AG04449 (cell line): ENCODE measurements around the gene ACE.

Experiments
- CTCF ChIA-PET: fragments of 350-600 bp; formaldehyde crosslinking; extraction: SDS; loops from one replicate; lab custom pipeline; 2021; ENCODE audit warnings: antibody characterized with exemption; lab: Yijun Ruan, JAX
- POLR2A ChIA-PET: fragments of 400-600, 350-600 bp; formaldehyde crosslinking; extraction: SDS; loops from one replicate; lab custom pipeline; 2020; ENCODE audit warnings: antibody characterized with exemption, inconsistent platforms; lab: Yijun Ruan, JAX
- DNase-seq: peaks from one replicate; pipeline ENCODE4 v3.0.0-alpha.2; 2010; ENCODE audit warnings: low read depth, low spot score
- H3K4me3 ChIP-seq: 2 replicates; pipeline ENCODE4 v1.5.1; 2011; ENCODE audit warnings: low read depth, mild to moderate bottlenecking, control low read depth, low read length
- CTCF ChIP-seq: IDR thresholded peaks from one replicate; pipeline ENCODE4 v1.5.1; 2011; ENCODE audit warnings: mild to moderate bottlenecking, moderate library complexity, low read length, control low read depth, inconsistent platforms; ENCODE audit not compliant: insufficient read depth; ENCODE audit errors: missing control alignments

The ACE gene

GRCh38 chr17:63534078-63534570 is 57.3 kb downstream of the ACE start:
- no peak overlapping the region for H3K4me3 ChIP-seq
- ChIA-PET POLR2A (no interaction called here), CTCF (no interaction called here)
- TF ChIP-seq CTCF, result no peak
- DNase-seq, result no peak

GRCh38 chr17:63534816-63535455 is 58.1 kb downstream of the ACE start:
- TF ChIP-seq CTCF, result no peak
- no peak overlapping the region for H3K4me3 ChIP-seq
- ChIA-PET CTCF (no interaction called here), POLR2A (no interaction called here)
- DNase-seq, result no peak

- no peak for TF ChIP-seq CTCF
- CTCF ChIA-PET, result no interaction called here
- DNase-seq, result no peak
- POLR2A ChIA-PET, result no interaction called here
- H3K4me3 ChIP-seq, result no peak overlapping the region
These were observed 58.8 kb downstream of the ACE start for GRCh38 chr17:63535640-63536039.

- no peak for TF ChIP-seq CTCF
- no peak overlapping the region for H3K4me3 ChIP-seq
- ChIA-PET POLR2A (no interaction called here), CTCF (no interaction called here)
- DNase-seq, result no peak
These were observed 60.1 kb downstream of the ACE start for GRCh38 chr17:63537001-63537400.

- no peak for DNase-seq
- POLR2A ChIA-PET, result no interaction called here
- no peak for TF ChIP-seq CTCF
- no peak overlapping the region for H3K4me3 ChIP-seq
- CTCF ChIA-PET, result interaction anchor here (1.1 kb wide), 2 partner anchors 7 to 58 kb away, joined by 3 read pairs; no protein-coding TSS in a partner anchor
These were observed 61.3 kb downstream of the ACE start for GRCh38 chr17:63537991-63538692.

GRCh38 chr17:63538693-63539595 is 62.1 kb downstream of the ACE start:
- TF ChIP-seq CTCF, result no peak
- CTCF ChIA-PET, result interaction anchor here (1.1 kb wide), 1 partner anchor 8 kb away, joined by 3 read pairs; no protein-coding TSS in a partner anchor
- DNase-seq, result no peak
- H3K4me3 ChIP-seq, result no peak overlapping the region
- POLR2A ChIA-PET, result no interaction called here
